ENCODE measurements around the gene CCNH. TPM values are rescaled to one million over a fixed set of nuclear protein-coding genes. Genes with fewer than 3 reads are reported as not detected.
A peak's percentile ranks its signal among the peaks of the same experiment; 100 is the strongest.

The CCNH gene
- total and polyA plus RNA-seq, 9 of the 15 experiments (the other 6 are each of a cell fraction or from before 2014, with no cell fraction given): 100 to 213 (median 150) TPM

DNA sequence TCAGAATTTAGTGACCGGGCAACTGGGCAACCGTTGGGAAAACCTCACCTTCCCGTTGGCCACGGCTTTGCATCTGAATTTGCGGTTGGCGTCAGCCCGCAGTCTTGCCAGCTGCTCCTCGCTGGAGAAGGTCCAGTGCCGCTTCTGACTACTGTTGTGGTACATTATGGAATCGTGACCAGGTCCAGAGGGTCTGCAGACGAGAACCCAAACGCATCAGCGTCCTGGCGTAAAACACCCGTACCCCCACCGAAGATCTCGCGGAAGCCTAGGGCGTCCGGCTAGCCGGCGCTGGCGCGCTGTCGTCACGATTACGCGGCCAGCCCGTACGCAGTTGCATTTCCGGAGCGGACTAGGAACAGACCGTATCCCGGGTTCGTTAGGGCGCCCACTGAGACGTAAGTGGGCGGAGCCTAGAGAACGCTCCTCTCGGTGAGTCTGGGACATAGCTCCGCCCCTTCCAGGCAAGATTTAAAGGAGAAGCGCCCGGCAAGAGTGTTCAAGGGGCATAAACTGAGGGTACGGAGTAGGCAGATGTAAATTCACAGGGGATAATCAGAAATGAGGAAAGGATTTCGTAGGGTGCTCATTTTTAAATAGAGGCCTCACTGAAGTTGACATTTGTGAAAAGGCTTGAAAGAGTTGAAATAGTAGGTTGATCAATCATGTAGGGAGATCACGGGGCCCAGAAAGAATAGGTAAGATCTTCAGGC, at the start of gene CCNH (continued):
- TF ChIP-seq PHF8 (IDR thresholded peaks at IDR 0.05; ENCODE audit: borderline replicate concordance, low read length): peak; percentile 89; the same call in 1 of the 2 replicates
- no peak for TF ChIP-seq ZNF431 (CRISPR knock-in tag; IDR thresholded peaks at IDR 0.05)
- no peak for TF ChIP-seq RBM17 (IDR thresholded peaks at IDR 0.05; ENCODE audit: borderline replicate concordance, low read depth, low read length)
- no peak for TF ChIP-seq CTCF (IDR thresholded peaks at IDR 0.05 in 2 of 3, conservative IDR thresholded peaks at IDR 0.05 in 1 of 3; ENCODE audit: insufficient read depth in 2 of 3, low read depth in 1 of 3, low read length in 3 of 3)
- TF ChIP-seq WHSC1 (IDR thresholded peaks at IDR 0.05; ENCODE audit: low read length): no peak
- TF ChIP-seq RBM25 (IDR thresholded peaks at IDR 0.05; ENCODE audit: low read depth, low read length, severe bottlenecking): no peak
- no peak for TF ChIP-seq ZBTB34 (CRISPR knock-in tag; IDR thresholded peaks at IDR 0.05)
- TF ChIP-seq LCOR (CRISPR knock-in tag; IDR thresholded peaks at IDR 0.05): no peak
- TF ChIP-seq GATA2 (CRISPR knock-in tag; IDR thresholded peaks at IDR 0.05): no peak
- no peak for TF ChIP-seq ZBTB17 (CRISPR knock-in tag; IDR thresholded peaks at IDR 0.05)
- no peak for TF ChIP-seq ZNF764 (CRISPR knock-in tag; IDR thresholded peaks at IDR 0.05; ENCODE audit: low read depth)
- TF ChIP-seq ZNF445 (CRISPR knock-in tag; IDR thresholded peaks at IDR 0.05; ENCODE audit: low read depth): no peak
- TF ChIP-seq, protein P1, sequence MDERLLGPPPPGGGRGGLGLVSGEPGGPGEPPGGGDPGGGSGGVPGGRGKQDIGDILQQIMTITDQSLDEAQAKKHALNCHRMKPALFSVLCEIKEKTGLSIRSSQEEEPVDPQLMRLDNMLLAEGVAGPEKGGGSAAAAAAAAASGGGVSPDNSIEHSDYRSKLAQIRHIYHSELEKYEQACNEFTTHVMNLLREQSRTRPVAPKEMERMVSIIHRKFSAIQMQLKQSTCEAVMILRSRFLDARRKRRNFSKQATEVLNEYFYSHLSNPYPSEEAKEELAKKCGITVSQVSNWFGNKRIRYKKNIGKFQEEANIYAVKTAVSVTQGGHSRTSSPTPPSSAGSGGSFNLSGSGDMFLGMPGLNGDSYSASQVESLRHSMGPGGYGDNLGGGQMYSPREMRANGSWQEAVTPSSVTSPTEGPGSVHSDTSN (CRISPR knock-in tag; IDR thresholded peaks at IDR 0.05; ENCODE audit: low read depth): no peak
- TF ChIP-seq, protein P1 (tag; conservative IDR thresholded peaks at IDR 0.05; ENCODE audit: low read depth): no peak
- TF ChIP-seq BRF1 (IDR thresholded peaks at IDR 0.05; ENCODE audit: borderline replicate concordance, extremely low read depth, insufficient read length): no peak
- TF ChIP-seq NBN (IDR thresholded peaks at IDR 0.05; ENCODE audit: low read depth): peak; percentile 52; the same call in 1 of the 2 replicates
- no peak for TF ChIP-seq PCBP2 (IDR thresholded peaks at IDR 0.05; ENCODE audit: low read depth, low read length, poor library complexity, severe bottlenecking)
- TF ChIP-seq ETV6 (IDR thresholded peaks at IDR 0.05; ENCODE audit: borderline replicate concordance in 1 of 2, low read depth in 2 of 2, low read length in 1 of 2): no peak; a peak in 1 of 4 replicates
- no peak for TF ChIP-seq ETV6 (CRISPR knock-in tag; IDR thresholded peaks at IDR 0.05; ENCODE audit: borderline replicate concordance)
- no peak for TF ChIP-seq MAFK (IDR thresholded peaks at IDR 0.05; ENCODE audit: low read length)

All from K562 (cell line).